ENCODE measurements around the gene NFATC1.
A peak's percentile ranks its signal among the peaks of the same experiment; 100 is the strongest.

Gene NFATC1

GRCh38 chr18:79494936-79495335 is 99.2 kb downstream of the NFATC1 start:
- no peak for TF ChIP-seq CTCF (IDR thresholded peaks at IDR 0.05; ENCODE audit: poor library complexity, severe bottlenecking)
- H3K27ac ChIP-seq (ENCODE audit: poor library complexity, severe bottlenecking): no peak overlapping the region
- H3K4me1 ChIP-seq (ENCODE audit: insufficient read depth, poor library complexity, severe bottlenecking): no peaks in the 10 kb centered on the region
- no peaks in the 10 kb centered on the region for H3K27me3 ChIP-seq (ENCODE audit: insufficient read depth, poor library complexity, severe bottlenecking)
- no peaks in the 10 kb centered on the region for H3K36me3 ChIP-seq (ENCODE audit: low read depth)
- DNase-seq (ENCODE audit: low spot score) (no peak), ATAC-seq (ENCODE audit: low read depth) (no peak)
- H3K9me3 ChIP-seq (ENCODE audit: severe bottlenecking): no peaks in the 10 kb centered on the region
- H3K4me3 ChIP-seq (ENCODE audit: severe bottlenecking): no peak overlapping the region

DNA sequence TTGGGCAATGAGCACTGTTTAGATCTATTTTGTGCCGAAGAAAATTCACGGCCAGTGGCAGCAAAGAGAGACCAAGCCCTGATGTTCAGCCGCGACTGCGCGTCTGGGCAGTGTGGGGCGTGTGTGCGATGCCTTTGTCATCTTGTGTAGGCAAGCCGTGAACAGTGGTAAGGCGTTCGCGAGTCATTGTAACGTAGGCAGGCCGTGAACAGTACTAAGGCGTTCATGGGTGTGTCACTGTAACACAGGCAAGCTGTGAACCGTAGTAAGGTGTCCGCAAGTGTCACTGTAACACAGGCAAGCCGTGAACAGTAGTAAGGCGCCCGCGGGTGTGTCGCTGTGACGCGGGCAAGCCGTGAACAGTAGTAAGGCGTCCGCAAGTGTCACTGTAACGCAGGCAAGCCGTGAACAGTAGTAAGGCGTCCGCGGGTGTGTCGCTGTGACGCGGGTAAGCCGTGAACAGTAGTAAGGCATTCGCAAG is 99.9 kb downstream of the NFATC1 start:
- Histone ChIP-seq H3K9me3 (ENCODE audit: severe bottlenecking) (no peaks in the 10 kb centered on the region), H3K4me3 (ENCODE audit: severe bottlenecking) (no peak overlapping the region), H3K4me1 (ENCODE audit: insufficient read depth, poor library complexity, severe bottlenecking) (no peaks in the 10 kb centered on the region), H3K27me3 (ENCODE audit: insufficient read depth, poor library complexity, severe bottlenecking) (no peaks in the 10 kb centered on the region), H3K27ac (ENCODE audit: poor library complexity, severe bottlenecking) (no peak overlapping the region), H3K36me3 (ENCODE audit: low read depth) (no peaks in the 10 kb centered on the region)
- no peak for TF ChIP-seq CTCF (IDR thresholded peaks at IDR 0.05; ENCODE audit: poor library complexity, severe bottlenecking)
- peak; percentile 40 for DNase-seq (ENCODE audit: low spot score)
- ATAC-seq (ENCODE audit: low read depth): no peak

DNA sequence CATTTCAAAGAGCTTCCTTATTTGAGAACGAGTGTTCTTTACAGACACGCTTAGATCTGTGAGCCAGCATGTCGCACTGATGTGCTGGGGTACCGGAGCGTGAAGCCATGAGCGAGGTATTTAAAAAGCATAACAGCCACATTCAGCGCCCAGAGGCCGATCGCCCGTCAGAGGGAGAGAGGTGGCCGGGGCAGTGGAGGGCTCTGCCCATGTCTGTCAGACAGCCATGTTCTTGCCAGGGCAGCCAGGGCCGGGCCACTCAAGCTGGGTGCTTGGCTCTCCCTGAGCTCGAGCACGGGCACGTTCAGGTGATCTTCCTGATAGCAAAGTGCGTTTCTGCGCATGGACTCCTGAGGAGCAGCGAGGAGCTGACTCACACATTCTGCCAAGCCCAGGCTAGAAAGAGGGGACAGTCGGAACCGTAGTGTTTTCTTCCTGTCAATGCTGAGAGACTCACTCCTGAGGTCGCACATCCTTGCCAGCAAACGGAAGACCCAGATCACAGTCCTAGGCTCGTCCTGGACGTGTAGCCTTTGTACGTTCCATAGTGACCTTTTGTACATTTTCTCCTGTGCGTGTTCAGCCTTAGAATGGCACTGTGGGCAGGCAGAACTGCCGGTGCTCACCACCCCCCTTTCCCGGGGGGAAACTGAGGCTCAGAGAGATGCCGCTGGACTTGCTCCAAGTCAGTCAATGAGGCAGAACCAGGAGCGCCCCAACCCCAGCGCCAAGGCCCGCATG is 100.7 kb downstream of the NFATC1 start:
- Histone ChIP-seq H3K36me3 (ENCODE audit: low read depth) (no peaks in the 10 kb centered on the region), H3K27ac (ENCODE audit: poor library complexity, severe bottlenecking) (no peak overlapping the region), H3K9me3 (ENCODE audit: severe bottlenecking) (no peaks in the 10 kb centered on the region), H3K4me1 (ENCODE audit: insufficient read depth, poor library complexity, severe bottlenecking) (no peaks in the 10 kb centered on the region), H3K27me3 (ENCODE audit: insufficient read depth, poor library complexity, severe bottlenecking) (no peaks in the 10 kb centered on the region), H3K4me3 (ENCODE audit: severe bottlenecking) (no peak overlapping the region)
- TF ChIP-seq CTCF (IDR thresholded peaks at IDR 0.05; ENCODE audit: poor library complexity, severe bottlenecking): no peak
- ATAC-seq (ENCODE audit: low read depth): no peak
- peak; percentile 34 for DNase-seq (ENCODE audit: low spot score)

DNA sequence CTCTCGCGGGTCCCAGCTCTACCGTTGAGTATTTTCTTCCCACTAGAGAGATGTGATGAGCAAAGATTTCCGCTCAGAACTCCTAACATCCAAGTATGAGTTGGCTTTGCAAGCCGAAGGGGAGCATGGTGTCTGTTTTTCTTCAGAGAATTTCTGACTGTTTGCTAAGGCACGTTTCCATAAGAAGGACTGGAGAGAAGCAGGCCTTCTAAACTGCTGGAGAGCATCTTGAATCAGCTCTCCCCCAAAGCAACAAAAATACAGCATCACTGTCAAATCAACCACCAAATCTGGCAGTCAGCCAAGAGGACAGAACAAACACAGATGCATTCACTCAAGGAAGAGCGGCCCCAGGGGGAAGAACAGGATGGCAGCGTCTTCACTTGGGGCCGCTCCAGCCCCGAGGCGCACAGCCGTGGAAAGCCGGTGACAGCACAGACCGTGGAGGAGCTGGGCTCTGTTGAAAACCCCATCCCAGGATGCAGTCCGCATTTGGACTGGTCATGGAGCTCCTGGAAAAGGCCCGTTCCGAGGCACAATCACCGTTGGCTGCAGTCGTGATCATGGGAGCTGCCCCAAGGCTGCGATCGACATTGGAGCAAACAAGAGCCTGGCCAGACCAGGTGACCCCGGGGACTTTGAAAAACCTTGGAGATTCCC is 101.4 kb downstream of the NFATC1 start:
- Histone ChIP-seq H3K4me1 (ENCODE audit: insufficient read depth, poor library complexity, severe bottlenecking) (no peaks in the 10 kb centered on the region), H3K4me3 (ENCODE audit: severe bottlenecking) (no peak overlapping the region), H3K27me3 (ENCODE audit: insufficient read depth, poor library complexity, severe bottlenecking) (no peaks in the 10 kb centered on the region), H3K36me3 (ENCODE audit: low read depth) (no peaks in the 10 kb centered on the region), H3K27ac (ENCODE audit: poor library complexity, severe bottlenecking) (no peak overlapping the region), H3K9me3 (ENCODE audit: severe bottlenecking) (no peaks in the 10 kb centered on the region)
- no peak for ATAC-seq (ENCODE audit: low read depth)
- TF ChIP-seq CTCF (IDR thresholded peaks at IDR 0.05; ENCODE audit: poor library complexity, severe bottlenecking): no peak
- DNase-seq (ENCODE audit: low spot score): no peak

DNA sequence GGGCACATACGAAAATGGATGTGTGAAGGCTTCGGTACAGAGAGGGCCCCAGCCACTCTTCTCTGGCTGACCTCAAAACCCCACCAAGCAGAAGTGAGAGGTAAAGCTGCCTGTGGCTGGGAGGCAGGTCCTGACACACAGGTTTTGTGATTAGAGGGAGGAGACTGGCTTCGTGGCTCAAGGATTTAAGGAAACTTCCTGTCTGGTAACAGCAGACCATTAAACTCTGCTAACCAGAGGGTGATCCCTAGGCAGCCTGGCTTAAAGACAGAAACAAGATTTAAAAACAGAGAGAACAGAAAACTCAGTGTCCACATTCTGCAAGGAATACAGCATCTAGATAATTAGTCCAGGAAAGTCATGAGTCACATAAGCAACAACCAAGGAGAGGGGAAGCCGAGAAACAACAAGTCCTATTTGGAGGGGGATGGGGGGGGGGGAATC is 101.9 kb downstream of the NFATC1 start:
- no peak for TF ChIP-seq CTCF (IDR thresholded peaks at IDR 0.05; ENCODE audit: poor library complexity, severe bottlenecking)
- no peaks in the 10 kb centered on the region for H3K9me3 ChIP-seq (ENCODE audit: severe bottlenecking)
- no peaks in the 10 kb centered on the region for H3K27me3 ChIP-seq (ENCODE audit: insufficient read depth, poor library complexity, severe bottlenecking)
- no peak for DNase-seq (ENCODE audit: low spot score)
- no peak for ATAC-seq (ENCODE audit: low read depth)
- no peaks in the 10 kb centered on the region for H3K36me3 ChIP-seq (ENCODE audit: low read depth)
- H3K27ac ChIP-seq (ENCODE audit: poor library complexity, severe bottlenecking): no peak overlapping the region
- H3K4me1 ChIP-seq (ENCODE audit: insufficient read depth, poor library complexity, severe bottlenecking): no peaks in the 10 kb centered on the region
- no peak overlapping the region for H3K4me3 ChIP-seq (ENCODE audit: severe bottlenecking)
